ENCODE data around the gene AGBL1.

GRCh38 chr15:86935841-86936240 lies 856.2 kb downstream of the AGBL1 start:
- no peak for TF ChIP-seq CTCF (IDR thresholded peaks at IDR 0.05)
- no peak for TF ChIP-seq POLR2AphosphoS5 (IDR thresholded peaks at IDR 0.05)

All from prostate gland (tissue), 2 donors.